HEK293 (cell line): ENCODE measurements around the gene IFIT2.

Source experiments
- CTCF ChIA-PET: fragments of 350-600 bp; formaldehyde crosslinking; extraction: SDS; loops from one replicate; lab custom pipeline; 2021; ENCODE audit warnings: antibody characterized with exemption; lab: Yijun Ruan, JAX
- POLR2A ChIA-PET: fragments of 300-600 bp; formaldehyde crosslinking; extraction: SDS; loops from one replicate; lab custom pipeline; 2020; ENCODE audit warnings: antibody characterized with exemption, inconsistent platforms; lab: Yijun Ruan, JAX
- H3K27ac ChIP-seq: fragments of 200-500 bp; sonication (Bioruptor generic); 2 replicates; pipeline ENCODE4 v1.5.1; 2014; ENCODE audit warnings: low read depth, low read length, control low read depth, inconsistent platforms; ENCODE audit errors: extremely low read depth
- H3K36me3 ChIP-seq, 2 experiments: fragments of 200-500 bp in 1 of 2; sonication (Bioruptor generic) in 1 of 2; 1 replicate in 1 of 2; 2 replicates in 1 of 2; pipeline ENCODE4 v1.5.1; 2014 to 2017; ENCODE audit warnings: inconsistent platforms in 2 of 2, low read length in 2 of 2; ENCODE audit not compliant: control insufficient read depth in 2 of 2, insufficient read depth in 1 of 2
- H3K4me1 ChIP-seq: fragments of 200-500 bp; sonication (Bioruptor generic); 2 replicates; pipeline ENCODE4 v1.5.1; 2014; ENCODE audit warnings: mild to moderate bottlenecking, low read length, inconsistent platforms; ENCODE audit not compliant: control insufficient read depth, insufficient read depth
- H3K4me3 ChIP-seq: 2 replicates; pipeline ENCODE4 v1.5.1; 2011; ENCODE audit warnings: low read depth, mild to moderate bottlenecking, control low read depth, low read length, moderate library complexity
- H3K9me3 ChIP-seq: fragments of 200-500 bp; sonication (Bioruptor generic); 2 replicates; pipeline ENCODE4 v1.5.1; 2014; ENCODE audit warnings: low read depth, low read length, inconsistent platforms; ENCODE audit not compliant: control insufficient read depth, insufficient read depth
- BCL6B ChIP-seq: fragments of 450-650 bp; formaldehyde crosslinking; IDR thresholded peaks from 2 replicates; pipeline ENCODE4 v1.5.1; 2017; ENCODE audit warnings: missing biosample characterization, missing genetic modification characterization
- OSR2 ChIP-seq: fragments of 450-650 bp; formaldehyde crosslinking; IDR thresholded peaks from 2 replicates; pipeline ENCODE4 v1.5.1; 2016; ENCODE audit warnings: missing biosample characterization, missing genetic modification characterization
- PRDM10 ChIP-seq: fragments of 450-650 bp; formaldehyde crosslinking; IDR thresholded peaks from 2 replicates; pipeline ENCODE4 v1.5.1; 2016; ENCODE audit warnings: missing biosample characterization, missing genetic modification characterization
- RBAK ChIP-seq: fragments of 450-650 bp; formaldehyde crosslinking; IDR thresholded peaks from 2 replicates; pipeline ENCODE4 v1.5.1; 2016; ENCODE audit warnings: missing biosample characterization, missing genetic modification characterization
- ZNF23 ChIP-seq: fragments of 450-650 bp; formaldehyde crosslinking; IDR thresholded peaks from 2 replicates; pipeline ENCODE4 v1.5.1; 2016; ENCODE audit warnings: missing biosample characterization, missing genetic modification characterization, borderline replicate concordance
- ZNF335 ChIP-seq: fragments of 450-650 bp; formaldehyde crosslinking; conservative IDR thresholded peaks from 2 replicates; pipeline ENCODE4 v1.5.1; 2016; ENCODE audit warnings: missing biosample characterization, missing genetic modification characterization
- ZNF510 ChIP-seq: fragments of 450-650 bp; formaldehyde crosslinking; IDR thresholded peaks from 2 replicates; pipeline ENCODE4 v1.5.1; 2018; ENCODE audit warnings: mild to moderate bottlenecking, missing genetic modification characterization, missing biosample characterization; ENCODE audit not compliant: insufficient replicate concordance
- ZNF623 ChIP-seq: fragments of 450-650 bp; formaldehyde crosslinking; IDR thresholded peaks from 2 replicates; pipeline ENCODE4 v1.5.1; 2016; ENCODE audit warnings: missing biosample characterization, missing genetic modification characterization
- ZSCAN23 ChIP-seq: fragments of 450-650 bp; formaldehyde crosslinking; IDR thresholded peaks from 2 replicates; pipeline ENCODE4 v1.5.1; 2016; ENCODE audit warnings: missing biosample characterization, missing genetic modification characterization
- ZXDB ChIP-seq: fragments of 450-650 bp; formaldehyde crosslinking; IDR thresholded peaks from 2 replicates; pipeline ENCODE4 v1.5.1; 2016; ENCODE audit warnings: missing biosample characterization, missing genetic modification characterization
- TF ChIP-seq, protein P1 (sequence below): fragments of 450-650 bp; formaldehyde crosslinking; IDR thresholded peaks from 2 replicates; pipeline ENCODE4 v1.5.1; 2016; ENCODE audit warnings: missing biosample characterization, missing genetic modification characterization
- TF ChIP-seq, protein P2 (sequence below): fragments of 450-650 bp; formaldehyde crosslinking; IDR thresholded peaks from 2 replicates; pipeline ENCODE4 v1.5.1; 2016; ENCODE audit warnings: missing biosample characterization, missing genetic modification characterization, low read depth

IFIT2 gene

DNA sequence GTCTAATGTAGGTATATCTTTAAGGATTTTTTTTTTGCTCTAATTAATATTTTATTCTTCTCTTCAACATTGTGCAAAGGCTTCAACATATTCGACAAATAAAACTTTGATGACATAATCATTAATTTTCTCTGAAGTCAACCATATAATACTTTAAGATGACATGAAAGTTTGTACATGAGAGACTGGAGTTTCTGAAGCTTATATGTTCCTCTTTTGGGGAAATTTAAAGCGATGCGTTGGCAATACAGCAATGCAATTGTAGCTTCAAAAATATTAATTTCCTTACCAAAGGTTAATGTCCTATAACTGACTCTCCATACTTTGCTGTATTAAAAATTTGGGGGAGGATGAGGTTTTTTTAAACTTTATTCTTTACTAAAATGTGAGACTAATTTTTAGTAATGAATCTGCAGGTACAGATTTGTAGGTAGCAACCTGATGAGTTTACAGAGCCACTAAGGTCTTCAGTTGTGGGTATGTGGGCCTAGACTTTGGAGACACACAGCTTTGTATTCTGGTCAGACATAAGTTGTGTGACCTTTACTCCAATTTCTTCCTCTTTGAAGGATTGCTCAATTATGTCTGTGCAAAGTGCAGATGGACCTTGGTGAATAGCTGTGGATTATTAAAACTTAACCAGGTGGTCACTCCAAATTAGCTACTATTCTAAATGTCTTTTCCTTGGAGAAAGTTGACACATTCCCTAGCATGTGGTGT is 32.3 kb upstream of the IFIT2 start (continued):
- TF ChIP-seq, protein P1, sequence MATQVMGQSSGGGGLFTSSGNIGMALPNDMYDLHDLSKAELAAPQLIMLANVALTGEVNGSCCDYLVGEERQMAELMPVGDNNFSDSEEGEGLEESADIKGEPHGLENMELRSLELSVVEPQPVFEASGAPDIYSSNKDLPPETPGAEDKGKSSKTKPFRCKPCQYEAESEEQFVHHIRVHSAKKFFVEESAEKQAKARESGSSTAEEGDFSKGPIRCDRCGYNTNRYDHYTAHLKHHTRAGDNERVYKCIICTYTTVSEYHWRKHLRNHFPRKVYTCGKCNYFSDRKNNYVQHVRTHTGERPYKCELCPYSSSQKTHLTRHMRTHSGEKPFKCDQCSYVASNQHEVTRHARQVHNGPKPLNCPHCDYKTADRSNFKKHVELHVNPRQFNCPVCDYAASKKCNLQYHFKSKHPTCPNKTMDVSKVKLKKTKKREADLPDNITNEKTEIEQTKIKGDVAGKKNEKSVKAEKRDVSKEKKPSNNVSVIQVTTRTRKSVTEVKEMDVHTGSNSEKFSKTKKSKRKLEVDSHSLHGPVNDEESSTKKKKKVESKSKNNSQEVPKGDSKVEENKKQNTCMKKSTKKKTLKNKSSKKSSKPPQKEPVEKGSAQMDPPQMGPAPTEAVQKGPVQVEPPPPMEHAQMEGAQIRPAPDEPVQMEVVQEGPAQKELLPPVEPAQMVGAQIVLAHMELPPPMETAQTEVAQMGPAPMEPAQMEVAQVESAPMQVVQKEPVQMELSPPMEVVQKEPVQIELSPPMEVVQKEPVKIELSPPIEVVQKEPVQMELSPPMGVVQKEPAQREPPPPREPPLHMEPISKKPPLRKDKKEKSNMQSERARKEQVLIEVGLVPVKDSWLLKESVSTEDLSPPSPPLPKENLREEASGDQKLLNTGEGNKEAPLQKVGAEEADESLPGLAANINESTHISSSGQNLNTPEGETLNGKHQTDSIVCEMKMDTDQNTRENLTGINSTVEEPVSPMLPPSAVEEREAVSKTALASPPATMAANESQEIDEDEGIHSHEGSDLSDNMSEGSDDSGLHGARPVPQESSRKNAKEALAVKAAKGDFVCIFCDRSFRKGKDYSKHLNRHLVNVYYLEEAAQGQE (tag by site-specific recombination) = no peak
- no peak for TF ChIP-seq ZXDB (tag by site-specific recombination)
- TF ChIP-seq BCL6B (tag by site-specific recombination) = no peak
- no peak for TF ChIP-seq PRDM10 (tag by site-specific recombination)

DNA sequence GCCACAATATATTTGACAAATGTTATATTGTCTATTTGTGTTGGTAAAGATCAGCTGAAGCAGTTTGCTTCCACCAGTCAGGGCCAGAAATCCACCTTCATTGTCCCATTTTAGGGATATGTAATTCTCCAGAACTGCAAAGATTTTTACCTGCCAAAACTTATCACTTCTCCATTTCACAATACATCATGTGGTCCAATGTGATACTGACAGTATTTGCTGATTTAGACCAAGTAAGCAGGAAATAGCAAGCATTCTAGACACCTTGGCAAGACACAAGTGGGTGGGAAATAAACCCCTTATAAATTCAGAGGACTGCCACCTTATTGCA is 31.7 kb upstream of the IFIT2 start:
- Histone ChIP-seq H3K4me1 (no peaks in the 10 kb centered on the region; the same call in 1 of the 2 replicates), H3K4me3 (no peak overlapping the region), H3K27ac (no peak overlapping the region), H3K9me3 (no peaks in the 10 kb centered on the region), H3K36me3 (no peaks in the 10 kb centered on the region)
- ChIA-PET POLR2A (interaction anchor here (1.1 kb wide), 1 partner anchor 18 kb away, joined by 3 read pairs; the partner anchor contains the start of gene LIPA), CTCF (interaction anchor here (1.2 to 1.4 kb wide), 2 partner anchors 8 to 99 kb away, joined by 3 read pairs; no protein-coding TSS in a partner anchor)
- no peak for TF ChIP-seq OSR2 (tag by site-specific recombination)
- no peak for TF ChIP-seq ZNF510 (tag by site-specific recombination)
- no peak for TF ChIP-seq ZNF335 (tag by site-specific recombination)
- TF ChIP-seq RBAK (tag by site-specific recombination) = no peak
- TF ChIP-seq, protein P2, sequence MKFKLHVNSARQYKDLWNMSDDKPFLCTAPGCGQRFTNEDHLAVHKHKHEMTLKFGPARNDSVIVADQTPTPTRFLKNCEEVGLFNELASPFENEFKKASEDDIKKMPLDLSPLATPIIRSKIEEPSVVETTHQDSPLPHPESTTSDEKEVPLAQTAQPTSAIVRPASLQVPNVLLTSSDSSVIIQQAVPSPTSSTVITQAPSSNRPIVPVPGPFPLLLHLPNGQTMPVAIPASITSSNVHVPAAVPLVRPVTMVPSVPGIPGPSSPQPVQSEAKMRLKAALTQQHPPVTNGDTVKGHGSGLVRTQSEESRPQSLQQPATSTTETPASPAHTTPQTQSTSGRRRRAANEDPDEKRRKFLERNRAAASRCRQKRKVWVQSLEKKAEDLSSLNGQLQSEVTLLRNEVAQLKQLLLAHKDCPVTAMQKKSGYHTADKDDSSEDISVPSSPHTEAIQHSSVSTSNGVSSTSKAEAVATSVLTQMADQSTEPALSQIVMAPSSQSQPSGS = no peak
- no peak for TF ChIP-seq ZNF623 (tag by site-specific recombination)
- TF ChIP-seq ZNF23 (tag by site-specific recombination) = no peak
- no peak for TF ChIP-seq ZSCAN23 (tag by site-specific recombination)
